NT2/D1 (cell line): ENCODE results near the gene KLHDC7A.

ENCODE experiments used
- SUZ12 ChIP-seq: IDR thresholded peaks from 2 replicates; pipeline ENCODE4 v1.6.1; 2011; ENCODE audit not compliant: insufficient read length, insufficient read depth; ENCODE audit errors: extremely low read depth
- YY1 ChIP-seq: IDR thresholded peaks from 2 replicates; pipeline ENCODE4 v1.6.1; 2011; ENCODE audit not compliant: insufficient read length, insufficient read depth
- ZNF274 ChIP-seq: IDR thresholded peaks from 2 replicates; pipeline ENCODE4 v1.6.1; 2011; ENCODE audit warnings: mild to moderate bottlenecking, low read depth, low read length

DNA sequence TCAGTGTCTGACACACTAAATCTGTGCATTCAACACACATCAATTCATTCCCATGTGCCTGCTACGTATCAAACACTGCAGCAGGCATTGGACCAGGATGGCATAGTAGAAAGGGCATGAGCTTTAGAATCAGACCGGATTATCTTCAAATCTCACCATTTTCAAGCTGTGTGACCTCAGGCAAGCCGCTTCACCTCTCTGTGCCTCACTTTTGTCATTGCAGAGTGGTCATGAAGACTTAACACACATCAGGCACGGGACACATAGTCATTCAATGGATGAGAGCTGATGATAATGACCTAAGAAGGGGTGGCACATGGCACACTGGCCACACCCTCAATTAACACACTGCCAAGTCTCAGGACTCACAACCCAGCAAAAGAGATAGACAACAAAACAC, 46.8 kb downstream of the KLHDC7A start:
- TF ChIP-seq YY1 = no peak
- no peak for TF ChIP-seq SUZ12
- TF ChIP-seq ZNF274 = no peak
